Amygdala (tissue), 56 donors: ENCODE results near the gene ABO.
"Not testable (repeated sequence)": the region's sequence is repeated elsewhere in the genome, so short reads cannot be mapped to it uniquely, and the experiment has no call there.

ENCODE experiments used
- DNase-seq, 56 donors: peaks; one replicate each; lab custom pipeline; 2025; lab: John Stamatoyannopoulos, UW

The ABO gene

GRCh38 chr9:133248726-133249295, 26.2 kb downstream of the ABO start:
- no peak for DNase-seq

GRCh38 chr9:133247632-133248031, 27.4 kb downstream of the ABO start:
- DNase-seq: no peak

- DNase-seq: no peak
Observed at GRCh38 chr9:133246991-133247390, 28.0 kb downstream of the ABO start.

GRCh38 chr9:133246562-133246961, 28.4 kb downstream of the ABO start:
- DNase-seq: no peak

GRCh38 chr9:133242991-133243390, 32.0 kb downstream of the ABO start:
- no peak for DNase-seq

GRCh38 chr9:133242241-133242640, 32.8 kb downstream of the ABO start:
- DNase-seq: no peak

GRCh38 chr9:133239533-133240090, 35.4 kb downstream of the ABO start:
- no peak for DNase-seq

GRCh38 chr9:133238851-133239532, 36.0 kb downstream of the ABO start:
- peak in 7 of 56 donors; percentile 11 to 53 (median 29) for DNase-seq

- peak in 8 of 56 donors; percentile 13 to 54 (median 35) for DNase-seq
Observed at GRCh38 chr9:133238272-133238850, 36.6 kb downstream of the ABO start.

- peak in 1 of 56 donors; percentile 8 for DNase-seq
Observed at GRCh38 chr9:133237035-133237731, 37.8 kb downstream of the ABO start.

GRCh38 chr9:133236291-133237034, 38.5 kb downstream of the ABO start:
- DNase-seq: not testable (repeated sequence)

GRCh38 chr9:133235549-133236222, 39.3 kb downstream of the ABO start:
- DNase-seq: no peak

- no peak for DNase-seq
Observed at GRCh38 chr9:133234577-133235322, 40.3 kb downstream of the ABO start.

GRCh38 chr9:133233681-133234432, 41.1 kb downstream of the ABO start:
- no peak for DNase-seq

GRCh38 chr9:133231934-133232568, 43.0 kb downstream of the ABO start:
- not testable (repeated sequence) for DNase-seq

- not testable (repeated sequence) for DNase-seq
Observed at GRCh38 chr9:133230514-133230913, 44.5 kb downstream of the ABO start.

- DNase-seq: no peak
Observed at GRCh38 chr9:133230093-133230492, 44.9 kb downstream of the ABO start.
